Measurements from ENCODE around the gene THSD7B. TPM values are rescaled to one million over a fixed set of nuclear protein-coding genes. Genes with fewer than 3 reads are reported as not detected.

The THSD7B gene
- total and polyA plus RNA-seq, 10 of the 15 experiments (the other 5 are each of a cell fraction or from before 2014, with no cell fraction given) = 0.03 to 0.56 (median 0.28) TPM

DNA sequence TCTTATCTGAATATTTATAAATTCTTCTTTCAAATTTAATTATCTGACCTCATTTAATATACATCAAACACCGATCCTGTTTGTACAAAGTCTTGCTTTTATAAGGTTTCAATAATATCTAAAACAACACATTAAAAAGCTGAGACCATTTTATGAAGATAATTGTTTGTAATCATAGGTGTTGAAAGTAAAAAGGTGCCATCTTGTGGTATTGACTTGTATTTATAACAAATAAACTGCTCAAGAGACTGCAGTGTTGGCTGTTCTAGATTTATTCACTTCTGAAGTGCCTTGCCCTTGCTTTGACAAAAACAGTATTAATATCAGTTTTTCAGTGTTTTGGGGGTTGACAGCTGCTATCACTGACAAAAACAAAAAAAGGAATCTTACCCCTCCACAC lies 912.1 kb downstream of the THSD7B start:
- no peaks in the 10 kb centered on the region for H3K27me3 ChIP-seq (replicated peaks in 1 of 2; ENCODE audit: control insufficient read depth in 2 of 2, insufficient read depth in 2 of 2, low read length in 1 of 2)
- no TSS peak for BruUV-seq (replicated peaks)
- no peak overlapping the region for H3K4me3 ChIP-seq
- H2AFZ ChIP-seq (ENCODE audit: control insufficient read depth, low read depth, low read length) = no peak overlapping the region
- ATAC-seq (no peak), DNase-seq (ENCODE audit: low read depth, low spot score) (no peak), FAIRE-seq (no peak)
- no peaks in the 10 kb centered on the region for H3K9me3 ChIP-seq (replicated peaks; ENCODE audit: control insufficient read depth, insufficient read depth, low read length)
- H3K9ac ChIP-seq (ENCODE audit: control insufficient read depth, insufficient read depth, low read length) = no peak overlapping the region
- SMC1A ChIA-PET (ENCODE audit: uncharacterized antibody, unreplicated experiment) = interaction anchor here (0.8 to 1.6 kb wide), 2 partner anchors 33 to 161 kb away, joined by 3 read pairs; no protein-coding TSS in a partner anchor
- H3K36me3 ChIP-seq (ENCODE audit: control insufficient read depth in 2 of 2, insufficient read depth in 2 of 2, low read length in 1 of 2) = no peaks in the 10 kb centered on the region
- RAD21 ChIA-PET (ENCODE audit: unreplicated experiment) = interaction anchor here (1.0 kb wide), 2 partner anchors 161 to 210 kb away, joined by 3 to 6 read pairs; no protein-coding TSS in a partner anchor
- TF ChIP-seq RAD21 (IDR thresholded peaks at IDR 0.05; ENCODE audit: insufficient read depth, low read depth, low read length) (0 out of 2 replicates have a peak, but pooled peaks have one; percentile 4), LARP7 (IDR thresholded peaks at IDR 0.05) (no peak), ESRRA (IDR thresholded peaks at IDR 0.05; ENCODE audit: low read length) (no peak), TAF1 (IDR thresholded peaks at IDR 0.05; ENCODE audit: borderline replicate concordance, low read depth, low read length) (no peak)
- TF ChIP-seq, protein P1, sequence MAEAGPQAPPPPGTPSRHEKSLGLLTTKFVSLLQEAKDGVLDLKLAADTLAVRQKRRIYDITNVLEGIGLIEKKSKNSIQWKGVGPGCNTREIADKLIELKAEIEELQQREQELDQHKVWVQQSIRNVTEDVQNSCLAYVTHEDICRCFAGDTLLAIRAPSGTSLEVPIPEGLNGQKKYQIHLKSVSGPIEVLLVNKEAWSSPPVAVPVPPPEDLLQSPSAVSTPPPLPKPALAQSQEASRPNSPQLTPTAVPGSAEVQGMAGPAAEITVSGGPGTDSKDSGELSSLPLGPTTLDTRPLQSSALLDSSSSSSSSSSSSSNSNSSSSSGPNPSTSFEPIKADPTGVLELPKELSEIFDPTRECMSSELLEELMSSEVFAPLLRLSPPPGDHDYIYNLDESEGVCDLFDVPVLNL (IDR thresholded peaks at IDR 0.05; ENCODE audit: low read depth, low read length) = no peak
- TF ChIP-seq, protein P2, sequence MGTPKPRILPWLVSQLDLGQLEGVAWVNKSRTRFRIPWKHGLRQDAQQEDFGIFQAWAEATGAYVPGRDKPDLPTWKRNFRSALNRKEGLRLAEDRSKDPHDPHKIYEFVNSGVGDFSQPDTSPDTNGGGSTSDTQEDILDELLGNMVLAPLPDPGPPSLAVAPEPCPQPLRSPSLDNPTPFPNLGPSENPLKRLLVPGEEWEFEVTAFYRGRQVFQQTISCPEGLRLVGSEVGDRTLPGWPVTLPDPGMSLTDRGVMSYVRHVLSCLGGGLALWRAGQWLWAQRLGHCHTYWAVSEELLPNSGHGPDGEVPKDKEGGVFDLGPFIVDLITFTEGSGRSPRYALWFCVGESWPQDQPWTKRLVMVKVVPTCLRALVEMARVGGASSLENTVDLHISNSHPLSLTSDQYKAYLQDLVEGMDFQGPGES (IDR thresholded peaks at IDR 0.05) = no peak
- in situ Hi-C loops (cut with MboI) = no loop called here
- no peaks in the 10 kb centered on the region for H4K20me1 ChIP-seq (ENCODE audit: control insufficient read depth, insufficient read depth)
- CTCF ChIA-PET = interaction anchor here (0.6 to 1.3 kb wide), 6 partner anchors 21 to 581 kb away, joined by 3 read pairs; no protein-coding TSS in a partner anchor
- no peaks in the 10 kb centered on the region for H3K4me1 ChIP-seq (ENCODE audit: control insufficient read depth, insufficient read depth, low read length)
- intact Hi-C loops (cut with micrococcal nuclease; ENCODE audit: unreplicated experiment) = loop anchor here (10.0 kb wide), 1 partner anchor 743 kb away; no protein-coding TSS in a partner anchor
- no peak overlapping the region for H3K27ac ChIP-seq (ENCODE audit: control insufficient read depth, insufficient read depth)
- POLR2A ChIA-PET = no interaction called here
- 0% methylated on average over 1 of the region's 1 CpG for WGBS (ENCODE audit: insufficient coverage, insufficient replicate concordance, low lambda C conversion rate, missing lambda C conversion rate)
- no peak overlapping the region for H3K4me2 ChIP-seq (ENCODE audit: control insufficient read depth, insufficient read depth)
- no peaks in the 10 kb centered on the region for H3K79me2 ChIP-seq (ENCODE audit: control insufficient read depth, insufficient read depth, low read length)
